GM21367 (cell line): ENCODE measurements around the gene SCUBE3.
A peak's percentile ranks its signal among the peaks of the same experiment; 100 is the strongest.

Experiments
- ATAC-seq: cut with Tn5 transposase; IDR thresholded peaks from one replicate; pipeline ENCODE4 v1.9.1; 2021; ENCODE audit not compliant: unreplicated experiment

SCUBE3 gene

GRCh38 chr6:35297601-35298481, 84.1 kb downstream of the SCUBE3 start, which contains the start of gene DEF6:
TSS of gene DEF6 (plus strand) at chr6:35297818. CDS start at chr6:35297857, 39 bp downstream.
- ATAC-seq = peak; percentile 58

GRCh38 chr6:35298625-35299140, 84.9 kb downstream of the SCUBE3 start:
- ATAC-seq = no peak

DNA sequence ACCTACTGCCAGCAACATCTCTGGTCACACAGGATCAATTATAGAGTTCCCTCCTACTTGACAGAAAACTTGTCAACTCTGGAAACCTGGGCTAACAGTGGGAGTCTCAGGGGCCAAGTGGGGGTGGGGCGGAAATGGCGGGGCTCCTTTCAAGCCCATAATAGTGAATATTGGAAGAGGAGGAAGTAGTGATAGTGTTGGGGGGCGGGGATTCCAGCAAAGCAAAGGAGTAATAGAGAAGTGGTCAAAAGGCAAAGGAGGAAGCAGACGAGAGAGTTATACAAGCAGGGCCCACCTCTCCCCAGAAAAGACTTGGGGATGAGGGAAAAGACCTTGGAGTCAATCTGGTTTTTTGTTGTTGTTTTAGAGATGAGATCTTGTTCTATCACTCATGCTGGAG, 85.9 kb downstream of the SCUBE3 start:
- ATAC-seq = no peak

DNA sequence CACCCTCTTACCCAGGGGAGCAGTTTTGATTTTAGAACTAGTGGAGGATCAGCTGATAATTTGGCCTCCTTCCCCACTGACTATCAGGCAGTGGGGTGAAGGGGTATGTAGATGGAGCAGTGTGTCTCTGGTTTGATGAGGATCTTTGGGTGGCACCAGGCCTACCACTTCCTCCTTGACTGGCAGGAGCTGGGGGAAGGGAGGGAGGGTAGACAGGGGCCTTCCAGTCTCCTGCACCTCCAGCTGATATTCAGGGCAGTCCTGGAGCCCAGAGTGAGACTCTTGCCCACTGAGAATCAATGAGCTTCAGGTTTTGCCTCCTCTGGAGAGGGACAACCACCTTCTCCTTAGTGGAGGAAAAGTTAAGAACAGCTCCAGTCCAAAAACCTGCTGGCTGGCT, 87.1 kb downstream of the SCUBE3 start:
- no peak for ATAC-seq
